HCT116 (cell line): Measurements from ENCODE around the gene NPIPA1.
"Not testable (repeated sequence)": the region's sequence is repeated elsewhere in the genome, so short reads cannot be mapped to it uniquely, and the experiment has no call there.

ENCODE experiments used
- EGR1 ChIP-seq: IDR thresholded peaks from 2 replicates; pipeline ENCODE4 v1.6.1; 2012; ENCODE audit warnings: low read depth
- EZH2 ChIP-seq: fragments of 200-600 bp; sonication (generic); IDR thresholded peaks from 2 replicates; pipeline ENCODE4 v1.6.1; 2017; ENCODE audit warnings: antibody characterized with exemption, mixed run types
- POLR2A ChIP-seq: IDR thresholded peaks from 2 replicates; pipeline ENCODE4 v1.7.0; 2011; ENCODE audit warnings: borderline replicate concordance; ENCODE audit not compliant: insufficient read depth, insufficient read length; ENCODE audit errors: extremely low read depth
- POLR2AphosphoS5 ChIP-seq: IDR thresholded peaks from 2 replicates; pipeline ENCODE4 v1.6.1; 2011; ENCODE audit warnings: mild to moderate bottlenecking, low read depth, low read length, moderate library complexity
- SIN3A ChIP-seq: IDR thresholded peaks from 2 replicates; pipeline ENCODE4 v1.6.1; 2012; ENCODE audit warnings: low read depth
- SP1 ChIP-seq: IDR thresholded peaks from 2 replicates; pipeline ENCODE4 v1.6.1; 2012; ENCODE audit warnings: low read depth
- YY1 ChIP-seq: IDR thresholded peaks from 2 replicates; pipeline ENCODE4 v1.6.1; 2011; ENCODE audit warnings: low read length, low read depth, moderate library complexity, mild to moderate bottlenecking; ENCODE audit not compliant: insufficient replicate concordance; ENCODE audit errors: extremely low read depth
- ZNF274 ChIP-seq: fragments of 200-500 bp; sonication (Bioruptor generic); IDR thresholded peaks from 2 replicates; pipeline ENCODE4 v1.6.1; 2014; ENCODE audit warnings: mild to moderate bottlenecking, low read depth, low read length, inconsistent platforms
- TF ChIP-seq, protein P1 (sequence below), 3 experiments: fragments of 200-600 bp in 1 of 3; sonication (generic) in 1 of 3; IDR thresholded peaks in 2 of 3; conservative IDR thresholded peaks in 1 of 3; 2 replicates each; pipeline ENCODE4 v1.5.1; 2012 to 2017; ENCODE audit warnings: low read depth in 2 of 3, low read length in 2 of 3, antibody characterized with exemption in 1 of 3, borderline replicate concordance in 1 of 3, control low read depth in 1 of 3, mild to moderate bottlenecking in 1 of 3, mixed read lengths in 1 of 3, mixed run types in 1 of 3, moderate library complexity in 1 of 3; ENCODE audit not compliant: insufficient read depth in 1 of 3

DNA sequence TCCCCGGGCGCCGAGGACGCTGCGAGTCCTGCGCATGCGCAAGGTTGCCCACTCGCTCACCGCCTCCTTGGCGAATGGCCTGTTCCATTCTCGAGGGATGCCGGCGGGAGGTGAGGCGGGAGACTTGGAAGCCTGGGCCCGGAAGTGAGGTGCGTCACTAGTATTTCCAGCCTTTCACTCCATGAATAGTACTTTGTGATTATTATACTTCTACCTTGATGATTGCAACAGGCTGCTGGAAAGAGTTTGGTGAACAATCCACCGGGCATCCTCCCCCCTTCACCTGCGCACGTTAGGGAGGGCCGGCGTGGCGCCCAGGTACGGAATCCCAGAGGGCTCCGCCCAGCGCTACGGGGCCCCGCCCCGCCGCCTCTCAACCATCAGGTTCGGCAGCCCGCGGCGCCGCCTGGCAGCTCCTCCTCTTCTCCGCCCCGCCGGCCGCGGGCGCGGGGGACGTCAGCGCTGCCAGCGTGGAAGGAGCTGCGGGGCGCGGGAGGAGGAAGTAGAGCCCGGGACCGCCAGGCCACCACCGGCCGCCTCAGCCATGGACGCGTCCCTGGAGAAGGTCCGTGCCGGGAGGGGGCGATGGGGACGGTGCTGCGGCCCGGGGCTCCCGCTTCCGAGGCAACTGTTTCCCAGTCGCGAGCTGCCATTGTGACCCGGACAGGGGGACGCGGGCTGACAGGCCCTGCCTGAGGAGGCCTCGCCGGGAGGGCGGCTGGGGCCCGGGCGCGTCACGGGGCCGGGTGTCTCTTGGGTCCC, 37.6 kb downstream of the NPIPA1 start, which contains the start of gene PDXDC1:
- not testable (repeated sequence) for TF ChIP-seq ZNF274, EZH2
- TF ChIP-seq, protein P1, sequence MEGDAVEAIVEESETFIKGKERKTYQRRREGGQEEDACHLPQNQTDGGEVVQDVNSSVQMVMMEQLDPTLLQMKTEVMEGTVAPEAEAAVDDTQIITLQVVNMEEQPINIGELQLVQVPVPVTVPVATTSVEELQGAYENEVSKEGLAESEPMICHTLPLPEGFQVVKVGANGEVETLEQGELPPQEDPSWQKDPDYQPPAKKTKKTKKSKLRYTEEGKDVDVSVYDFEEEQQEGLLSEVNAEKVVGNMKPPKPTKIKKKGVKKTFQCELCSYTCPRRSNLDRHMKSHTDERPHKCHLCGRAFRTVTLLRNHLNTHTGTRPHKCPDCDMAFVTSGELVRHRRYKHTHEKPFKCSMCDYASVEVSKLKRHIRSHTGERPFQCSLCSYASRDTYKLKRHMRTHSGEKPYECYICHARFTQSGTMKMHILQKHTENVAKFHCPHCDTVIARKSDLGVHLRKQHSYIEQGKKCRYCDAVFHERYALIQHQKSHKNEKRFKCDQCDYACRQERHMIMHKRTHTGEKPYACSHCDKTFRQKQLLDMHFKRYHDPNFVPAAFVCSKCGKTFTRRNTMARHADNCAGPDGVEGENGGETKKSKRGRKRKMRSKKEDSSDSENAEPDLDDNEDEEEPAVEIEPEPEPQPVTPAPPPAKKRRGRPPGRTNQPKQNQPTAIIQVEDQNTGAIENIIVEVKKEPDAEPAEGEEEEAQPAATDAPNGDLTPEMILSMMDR (IDR thresholded peaks at IDR 0.05 in 2 of 3, conservative IDR thresholded peaks at IDR 0.05 in 1 of 3; ENCODE audit: borderline replicate concordance in 1 of 3, insufficient read depth in 1 of 3, low read depth in 2 of 3, low read length in 2 of 3), result not testable (repeated sequence)
- TF ChIP-seq POLR2A (peak; percentile 43), SP1 (peak; percentile 89), POLR2AphosphoS5 (peak; percentile 96), SIN3A (peak; percentile 94), YY1 (peak; percentile 60), EGR1 (peak; percentile 66)
